HepG2 (cell line): ENCODE results near the gene CUL9. TPM values are rescaled to one million over a fixed set of nuclear protein-coding genes. Genes with fewer than 3 reads are reported as not detected.

Source experiments
- AGO1 ChIP-seq: fragments of 200-400 bp; formaldehyde crosslinking; IDR thresholded peaks from 2 replicates; pipeline ENCODE4 v1.6.1; 2017; ENCODE audit warnings: mild to moderate bottlenecking, low read depth, low read length, moderate library complexity; ENCODE audit not compliant: poor library complexity, severe bottlenecking
- CEBPB ChIP-seq: IDR thresholded peaks from 2 replicates; pipeline ENCODE4 v1.6.1; 2011; ENCODE audit warnings: low read depth, low read length, improper control_type of control experiment, borderline replicate concordance
- GLI4 ChIP-seq: sonication (generic); formaldehyde crosslinking; IDR thresholded peaks from 2 replicates; pipeline ENCODE4 v1.5.1; 2020; ENCODE audit warnings: missing genetic modification reagents, mild to moderate bottlenecking, moderate library complexity, borderline replicate concordance
- MNT ChIP-seq: fragments of 450-650 bp; IDR thresholded peaks from 2 replicates; pipeline ENCODE4 v1.6.1; 2016
- SMAD9 ChIP-seq: sonication (generic); formaldehyde crosslinking; IDR thresholded peaks from 2 replicates; pipeline ENCODE4 v1.5.1; 2020; ENCODE audit warnings: mild to moderate bottlenecking, missing genetic modification reagents
- YEATS4 ChIP-seq: sonication (generic); formaldehyde crosslinking; IDR thresholded peaks from 2 replicates; pipeline ENCODE4 v1.4.0; 2020; ENCODE audit warnings: missing genetic modification reagents, borderline replicate concordance
- ZNF766 ChIP-seq: sonication (generic); formaldehyde crosslinking; IDR thresholded peaks from 2 replicates; pipeline ENCODE4 v1.5.0; 2020; ENCODE audit warnings: missing genetic modification reagents, borderline replicate concordance
- polyA plus RNA-seq, 8 experiments: library from polyadenylated mRNA; depleted of rRNA in 3 of 8; stranded (reverse) in 7 of 8; unstranded in 1 of 8; fragments of >200 nt; fragmentation: Illumina TruSeq in 4 of 8; extraction: Trizol in 4 of 8; gene quantifications; 2 replicates each; pipeline versions ENCODE4 v1.2.1 to v1.2.3, GENCODE V29; 2011 to 2016; ENCODE audit warnings: low read depth in 4 of 8, missing spikeins in 1 of 8, mixed read lengths in 1 of 8; ENCODE audit not compliant: insufficient read depth in 1 of 8
- total RNA-seq, 5 experiments: library from RNA; depleted of rRNA; stranded (reverse); fragments of >200 nt; fragmentation: Illumina TruSeq; extraction: Trizol; gene quantifications; 2 replicates each; pipeline ENCODE4 v1.2.3, GENCODE V29; 2016; ENCODE audit warnings: low read depth in 1 of 5
- TF ChIP-seq, protein P1 (sequence below), 2 experiments: sonication (generic) in 1 of 2; formaldehyde crosslinking in 1 of 2; IDR thresholded peaks; 2 replicates each; pipeline versions ENCODE4 v1.6.1 to v1.9.0; 2014 to 2022; ENCODE audit warnings: antibody characterized with exemption in 1 of 2, borderline replicate concordance in 1 of 2, inconsistent platforms in 1 of 2, low read depth in 1 of 2, missing genetic modification reagents in 1 of 2
- TF ChIP-seq, protein P2 (sequence below): sonication (generic); formaldehyde crosslinking; IDR thresholded peaks from 2 replicates; pipeline ENCODE4 v1.8.1; 2023; ENCODE audit warnings: mild to moderate bottlenecking, missing genetic modification reagents

CUL9 gene
- total and polyA plus RNA-seq, 2 of the 13 experiments (the other 11 are each of a cell fraction or from before 2014, with no cell fraction given), result 11.4 to 13.7 TPM

- TF ChIP-seq, protein P1, sequence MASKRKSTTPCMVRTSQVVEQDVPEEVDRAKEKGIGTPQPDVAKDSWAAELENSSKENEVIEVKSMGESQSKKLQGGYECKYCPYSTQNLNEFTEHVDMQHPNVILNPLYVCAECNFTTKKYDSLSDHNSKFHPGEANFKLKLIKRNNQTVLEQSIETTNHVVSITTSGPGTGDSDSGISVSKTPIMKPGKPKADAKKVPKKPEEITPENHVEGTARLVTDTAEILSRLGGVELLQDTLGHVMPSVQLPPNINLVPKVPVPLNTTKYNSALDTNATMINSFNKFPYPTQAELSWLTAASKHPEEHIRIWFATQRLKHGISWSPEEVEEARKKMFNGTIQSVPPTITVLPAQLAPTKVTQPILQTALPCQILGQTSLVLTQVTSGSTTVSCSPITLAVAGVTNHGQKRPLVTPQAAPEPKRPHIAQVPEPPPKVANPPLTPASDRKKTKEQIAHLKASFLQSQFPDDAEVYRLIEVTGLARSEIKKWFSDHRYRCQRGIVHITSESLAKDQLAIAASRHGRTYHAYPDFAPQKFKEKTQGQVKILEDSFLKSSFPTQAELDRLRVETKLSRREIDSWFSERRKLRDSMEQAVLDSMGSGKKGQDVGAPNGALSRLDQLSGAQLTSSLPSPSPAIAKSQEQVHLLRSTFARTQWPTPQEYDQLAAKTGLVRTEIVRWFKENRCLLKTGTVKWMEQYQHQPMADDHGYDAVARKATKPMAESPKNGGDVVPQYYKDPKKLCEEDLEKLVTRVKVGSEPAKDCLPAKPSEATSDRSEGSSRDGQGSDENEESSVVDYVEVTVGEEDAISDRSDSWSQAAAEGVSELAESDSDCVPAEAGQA (IDR thresholded peaks at IDR 0.05; ENCODE audit: low read depth), result no peak
- TF ChIP-seq, protein P1 (CRISPR knock-in tag; IDR thresholded peaks at IDR 0.05; ENCODE audit: borderline replicate concordance), result no peak
- TF ChIP-seq ZNF766 (CRISPR knock-in tag) (no peak), GLI4 (CRISPR knock-in tag) (no peak), AGO1 (peak; percentile 90), YEATS4 (CRISPR knock-in tag) (no peak; the same call in 1 of the 2 replicates), CEBPB (no peak), SMAD9 (CRISPR knock-in tag) (no peak), MNT (peak; percentile 77)
- TF ChIP-seq, protein P2, sequence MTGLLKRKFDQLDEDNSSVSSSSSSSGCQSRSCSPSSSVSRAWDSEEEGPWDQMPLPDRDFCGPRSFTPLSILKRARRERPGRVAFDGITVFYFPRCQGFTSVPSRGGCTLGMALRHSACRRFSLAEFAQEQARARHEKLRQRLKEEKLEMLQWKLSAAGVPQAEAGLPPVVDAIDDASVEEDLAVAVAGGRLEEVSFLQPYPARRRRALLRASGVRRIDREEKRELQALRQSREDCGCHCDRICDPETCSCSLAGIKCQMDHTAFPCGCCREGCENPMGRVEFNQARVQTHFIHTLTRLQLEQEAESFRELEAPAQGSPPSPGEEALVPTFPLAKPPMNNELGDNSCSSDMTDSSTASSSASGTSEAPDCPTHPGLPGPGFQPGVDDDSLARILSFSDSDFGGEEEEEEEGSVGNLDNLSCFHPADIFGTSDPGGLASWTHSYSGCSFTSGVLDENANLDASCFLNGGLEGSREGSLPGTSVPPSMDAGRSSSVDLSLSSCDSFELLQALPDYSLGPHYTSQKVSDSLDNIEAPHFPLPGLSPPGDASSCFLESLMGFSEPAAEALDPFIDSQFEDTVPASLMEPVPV (CRISPR knock-in tag), result no peak
Observed at GRCh38 chr6:43174263-43175112, 7.5 kb upstream of the CUL9 start (continued).
